DND-41 (cell line): ENCODE results near the gene ZNF136.

Experiments used
- EZH2 ChIP-seq: IDR thresholded peaks from 3 replicates; pipeline ENCODE4 v1.6.1; 2012; ENCODE audit warnings: borderline replicate concordance, low read depth, mild to moderate bottlenecking, moderate library complexity, low read length, inconsistent platforms; ENCODE audit not compliant: severe bottlenecking
- TF ChIP-seq, protein P1 (sequence below): IDR thresholded peaks from 2 replicates; pipeline ENCODE4 v1.5.1; 2012; ENCODE audit warnings: borderline replicate concordance, low read length, moderate library complexity, mild to moderate bottlenecking; ENCODE audit not compliant: poor library complexity, severe bottlenecking; ENCODE audit errors: extremely low read depth

DNA sequence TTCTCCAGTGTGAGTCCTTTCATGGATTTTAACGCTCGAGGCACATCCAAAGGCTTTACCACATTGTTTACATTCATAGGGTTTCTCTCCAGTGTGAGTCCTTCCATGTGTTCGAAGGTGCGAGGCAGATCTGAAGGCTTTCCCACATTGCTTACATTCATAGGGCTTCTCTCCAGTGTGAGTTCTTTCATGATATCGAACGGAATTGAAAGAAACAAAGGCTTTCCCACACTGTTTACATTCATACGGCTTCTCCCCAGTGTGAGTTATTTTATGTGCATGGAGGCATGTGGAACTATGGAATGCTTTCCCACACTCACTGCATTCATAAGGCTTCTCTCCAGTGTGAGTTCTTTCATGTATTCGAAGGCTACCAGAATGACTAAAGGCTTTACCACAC is 17.5 kb upstream of the ZNF136 start:
- no peak for TF ChIP-seq EZH2
- TF ChIP-seq, protein P1, sequence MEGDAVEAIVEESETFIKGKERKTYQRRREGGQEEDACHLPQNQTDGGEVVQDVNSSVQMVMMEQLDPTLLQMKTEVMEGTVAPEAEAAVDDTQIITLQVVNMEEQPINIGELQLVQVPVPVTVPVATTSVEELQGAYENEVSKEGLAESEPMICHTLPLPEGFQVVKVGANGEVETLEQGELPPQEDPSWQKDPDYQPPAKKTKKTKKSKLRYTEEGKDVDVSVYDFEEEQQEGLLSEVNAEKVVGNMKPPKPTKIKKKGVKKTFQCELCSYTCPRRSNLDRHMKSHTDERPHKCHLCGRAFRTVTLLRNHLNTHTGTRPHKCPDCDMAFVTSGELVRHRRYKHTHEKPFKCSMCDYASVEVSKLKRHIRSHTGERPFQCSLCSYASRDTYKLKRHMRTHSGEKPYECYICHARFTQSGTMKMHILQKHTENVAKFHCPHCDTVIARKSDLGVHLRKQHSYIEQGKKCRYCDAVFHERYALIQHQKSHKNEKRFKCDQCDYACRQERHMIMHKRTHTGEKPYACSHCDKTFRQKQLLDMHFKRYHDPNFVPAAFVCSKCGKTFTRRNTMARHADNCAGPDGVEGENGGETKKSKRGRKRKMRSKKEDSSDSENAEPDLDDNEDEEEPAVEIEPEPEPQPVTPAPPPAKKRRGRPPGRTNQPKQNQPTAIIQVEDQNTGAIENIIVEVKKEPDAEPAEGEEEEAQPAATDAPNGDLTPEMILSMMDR, result no peak
